Esophagus mucosa (tissue), 1 donor: ENCODE results near the gene IL1RAPL1. TPM values are rescaled to one million over a fixed set of nuclear protein-coding genes. Genes with fewer than 3 reads are reported as not detected.
A peak's percentile ranks its signal among the peaks of the same experiment; 100 is the strongest.

Experiments
- ATAC-seq: fragments of 200-7000 bp; cut with Tn5 transposase; one replicate; pipeline ENCODE4 v1.9.1; 2020
- total RNA-seq: library from RNA; stranded (reverse); gene quantifications from one replicate; pipeline ENCODE4 v1.2.4, GENCODE V29; 2023
- donor health status: DM: yes; HTN: yes; CAD: no.

IL1RAPL1 gene
- 0.12 TPM for total RNA-seq

- peak; percentile 57 for ATAC-seq
Observed at GRCh38 chrX:28586981-28587551, at the start of gene IL1RAPL1. TSS of gene IL1RAPL1 (plus strand) at chrX:28587446.

DNA sequence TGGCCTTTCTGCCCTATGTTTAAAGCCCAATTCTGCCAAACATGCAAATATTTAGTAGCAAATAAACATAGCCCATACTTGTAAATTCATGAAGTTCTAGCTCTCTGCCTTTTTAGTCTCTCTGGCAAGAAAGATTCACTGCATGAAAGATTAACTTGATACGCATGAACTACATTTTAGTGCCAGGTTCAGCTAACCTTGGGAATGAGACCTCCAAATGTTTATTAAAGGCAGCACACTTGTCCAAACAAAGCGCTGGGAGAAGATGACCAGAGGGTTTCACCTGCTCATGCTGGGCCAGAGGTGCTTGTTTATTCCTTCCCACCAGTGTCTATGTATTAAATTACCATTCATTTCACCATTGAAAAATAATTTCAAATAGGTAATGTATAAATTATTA, 44.5 kb upstream of the IL1RAPL1 start:
- no peak for ATAC-seq

DNA sequence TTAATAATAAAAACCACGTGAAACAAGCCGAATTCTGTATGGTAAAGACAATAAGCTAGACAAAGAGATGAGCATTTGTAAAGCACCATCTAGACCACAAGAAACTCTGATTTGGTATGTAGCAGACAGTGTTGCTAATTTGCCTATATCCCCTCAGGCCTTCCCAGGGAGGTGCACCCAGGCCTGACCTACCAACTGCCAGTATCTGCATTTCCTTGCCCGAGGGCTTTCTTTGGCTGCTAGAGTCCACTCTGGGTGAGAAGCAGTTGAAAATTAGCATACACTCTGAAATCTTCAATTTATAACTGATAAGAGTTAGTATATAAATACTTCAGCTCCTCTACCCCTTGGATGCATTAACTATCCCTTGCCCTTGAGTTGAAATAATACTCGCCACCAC, 37.4 kb upstream of the IL1RAPL1 start:
- ATAC-seq = no peak

DNA sequence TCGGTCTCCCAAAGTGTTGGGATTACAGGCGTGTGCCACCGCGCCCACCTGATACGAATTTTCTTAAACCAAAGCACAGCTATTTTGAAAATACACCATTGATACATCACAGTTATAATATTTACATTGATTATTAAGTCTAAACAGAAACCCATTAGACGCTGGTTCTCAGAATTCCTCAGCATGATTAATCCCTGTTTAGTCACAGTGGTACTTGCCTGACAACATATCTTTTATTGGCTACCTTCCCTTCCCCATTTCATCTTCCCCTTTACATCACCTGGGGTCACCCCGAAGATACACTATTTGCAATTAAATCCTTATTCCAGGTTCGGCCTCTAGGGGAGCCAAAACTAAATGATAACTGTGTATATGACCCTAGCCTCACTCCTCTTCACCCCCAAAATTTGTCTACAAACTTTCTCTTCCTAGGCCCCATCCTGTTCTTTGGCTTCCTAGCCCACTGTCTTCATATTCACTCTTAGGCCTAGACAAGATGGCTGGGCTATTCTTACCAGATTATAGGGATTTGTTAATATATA, 36.8 kb upstream of the IL1RAPL1 start:
- no peak for ATAC-seq

DNA sequence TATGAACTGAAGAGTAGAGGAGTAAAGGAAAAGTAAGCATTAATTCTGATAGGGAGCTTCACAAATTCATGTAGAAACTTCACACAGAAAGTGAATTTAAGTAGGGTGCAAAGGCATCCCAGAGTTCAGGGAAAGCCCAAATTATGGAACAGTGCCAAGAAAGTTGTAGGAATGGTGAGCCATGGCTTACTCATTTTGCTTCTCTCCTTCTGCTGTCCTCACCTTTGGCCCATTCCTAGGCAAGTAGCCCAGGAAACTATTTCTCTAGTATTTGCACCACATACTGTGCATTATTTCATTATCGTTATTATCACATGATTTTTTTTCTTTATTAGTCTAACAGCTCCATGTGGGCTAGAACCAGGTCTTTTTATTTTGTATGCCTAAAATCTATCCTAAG, 34.9 kb upstream of the IL1RAPL1 start:
- ATAC-seq = no peak

DNA sequence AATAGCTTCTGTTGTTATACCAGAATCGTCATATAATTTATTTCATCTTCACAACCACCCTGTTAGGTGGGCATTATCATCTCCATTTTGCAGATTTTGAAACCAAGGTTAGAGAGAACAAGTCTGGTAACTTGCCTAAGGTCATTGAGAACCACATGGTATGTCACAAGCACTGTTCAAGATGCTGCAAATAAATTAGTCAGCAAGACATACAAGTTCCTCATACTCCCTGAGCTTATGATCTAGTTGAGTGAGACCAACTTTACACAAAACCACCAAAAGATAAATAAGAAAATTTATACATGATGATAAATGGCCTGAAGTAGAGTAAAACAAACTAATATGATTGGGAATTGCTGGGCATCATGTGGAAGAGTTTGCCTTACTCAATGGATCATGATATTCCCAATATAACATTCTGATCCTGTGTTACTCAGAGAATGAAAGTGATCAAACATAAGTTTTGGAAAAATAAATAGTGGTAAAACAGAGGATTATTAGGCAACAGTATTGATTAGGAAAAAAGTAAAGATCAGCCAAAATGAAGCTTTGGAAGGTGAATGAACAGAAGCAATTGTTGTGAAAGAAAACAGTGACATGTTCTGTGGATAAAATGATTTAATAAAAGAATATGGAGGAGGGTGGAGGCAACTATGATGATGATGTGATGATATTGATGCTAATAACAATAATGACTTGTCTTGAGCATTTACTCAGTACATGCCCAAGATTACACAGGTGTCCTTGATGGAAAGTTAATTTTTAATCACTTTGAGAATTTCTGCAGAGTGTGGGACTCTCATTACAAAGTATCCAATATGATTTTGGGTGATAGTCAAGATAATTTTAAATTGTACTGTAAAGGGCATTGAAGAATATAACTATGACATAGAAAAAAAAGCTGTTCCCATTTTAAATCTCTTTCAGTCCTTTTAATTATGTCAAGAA, 34.1 kb upstream of the IL1RAPL1 start:
- peak; percentile 52 for ATAC-seq

DNA sequence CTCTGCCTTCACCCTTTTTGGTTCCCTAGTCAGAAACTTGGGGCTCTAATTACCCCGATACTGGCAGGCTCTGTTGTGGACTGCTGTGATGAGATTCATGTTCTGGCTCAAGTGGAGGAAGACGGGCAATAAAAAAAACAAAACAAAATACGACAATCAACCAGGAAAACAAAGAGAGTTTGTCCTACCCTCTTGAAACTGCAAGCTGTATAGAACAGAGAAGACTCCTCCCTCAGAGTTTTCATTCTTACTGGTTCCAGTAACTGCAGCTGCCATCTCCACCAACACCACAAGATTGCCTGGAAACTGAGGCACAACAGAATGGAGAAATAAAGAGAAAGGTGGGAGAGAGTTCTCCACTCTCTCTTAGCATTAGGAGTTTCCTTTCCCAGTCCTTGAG, 11.1 kb upstream of the IL1RAPL1 start:
- ATAC-seq = no peak

DNA sequence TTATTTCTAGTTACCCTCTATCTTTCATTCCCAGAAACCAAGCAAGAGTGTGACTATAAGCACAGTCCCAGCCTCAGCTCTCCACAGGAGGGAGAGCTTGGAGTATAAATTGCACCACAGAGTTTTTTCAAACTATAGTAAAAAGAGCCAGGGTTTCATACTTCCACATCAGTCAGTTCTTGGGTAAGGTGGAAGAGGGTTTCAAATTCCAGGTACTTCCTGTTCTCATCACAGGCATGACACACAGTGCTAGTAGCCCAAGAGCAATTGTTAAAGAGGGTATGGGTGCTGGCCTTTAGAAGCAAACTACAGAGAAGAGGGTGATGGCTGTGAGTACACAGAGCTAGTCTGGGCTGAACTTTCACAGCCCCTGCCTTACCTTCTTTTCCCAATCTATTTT, 5.7 kb upstream of the IL1RAPL1 start:
- no peak for ATAC-seq

DNA sequence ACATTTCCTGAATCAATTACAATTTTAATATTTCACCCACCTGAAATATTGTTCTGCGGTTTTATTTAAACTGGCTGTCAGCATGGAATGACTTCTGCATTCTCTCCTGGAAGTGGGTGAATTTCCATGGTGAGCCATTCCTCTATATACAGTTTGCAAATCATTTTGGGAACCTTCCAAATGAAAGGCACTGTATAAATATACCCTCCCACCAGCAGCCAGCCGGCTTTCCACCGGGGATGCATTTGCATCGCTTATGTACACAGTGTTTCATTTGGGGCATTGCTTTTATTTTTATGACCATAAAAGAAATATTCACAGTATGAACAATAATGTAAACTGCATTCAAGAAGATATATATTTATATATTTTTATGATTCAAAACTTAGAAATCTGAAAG, 4.7 kb upstream of the IL1RAPL1 start:
- no peak for ATAC-seq

DNA sequence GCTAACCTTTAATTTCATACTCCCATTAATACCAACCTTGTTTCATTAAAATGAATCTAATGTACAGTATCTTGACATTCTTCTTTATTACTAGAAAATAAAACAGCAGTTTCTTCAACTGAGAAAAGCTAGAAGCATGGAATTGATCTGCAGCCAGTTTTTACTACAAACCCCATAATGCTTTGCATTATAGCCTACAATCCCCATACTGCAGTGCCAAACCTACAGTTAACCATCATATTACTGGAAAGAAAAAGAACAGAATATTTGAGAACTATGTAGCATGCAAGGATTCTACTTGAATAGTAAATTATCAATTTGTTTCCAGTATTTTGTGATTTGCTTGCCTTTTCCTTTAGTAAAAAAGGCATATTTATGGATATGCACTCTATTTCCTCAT, 3.2 kb upstream of the IL1RAPL1 start:
- no peak for ATAC-seq

DNA sequence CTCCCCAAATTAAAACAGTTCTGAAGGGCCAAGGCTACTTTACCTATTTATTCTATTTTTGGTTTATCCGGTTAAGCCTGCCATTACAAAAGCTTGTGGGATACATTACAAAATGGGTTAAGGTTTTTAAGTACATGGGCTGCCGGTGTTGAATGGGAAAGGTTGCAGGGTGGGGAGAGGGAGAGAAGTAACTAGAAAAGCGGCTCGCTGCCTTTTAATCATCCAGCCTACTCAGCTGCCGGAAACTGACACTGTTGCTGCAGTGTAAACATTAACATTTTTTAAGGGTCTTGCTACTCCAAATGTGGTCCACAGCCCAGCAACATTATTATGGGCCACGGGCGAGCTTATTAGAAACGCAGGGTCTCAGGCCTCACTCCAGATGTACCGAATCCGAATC, 1.5 kb upstream of the IL1RAPL1 start:
- no peak for ATAC-seq

DNA sequence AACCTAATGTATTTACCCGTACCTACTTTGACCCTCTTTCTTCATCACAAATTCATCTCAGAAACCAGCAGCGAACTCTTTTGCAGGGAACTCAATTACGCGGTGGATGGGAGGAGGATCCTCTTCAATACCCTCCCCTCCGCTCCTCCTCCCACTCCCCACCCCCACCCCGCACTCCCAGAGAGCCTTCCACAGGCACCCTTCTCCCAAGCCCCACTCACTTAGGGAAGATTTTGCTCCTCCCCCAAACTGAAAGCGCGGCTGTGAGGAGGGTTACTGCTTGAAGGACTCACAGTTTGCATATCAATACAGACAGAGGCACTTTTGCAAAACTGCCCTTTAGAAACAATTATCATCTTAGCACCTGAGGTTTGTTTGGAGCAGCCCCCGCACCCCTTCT, 960 bp upstream of the IL1RAPL1 start:
- ATAC-seq = no peak

DNA sequence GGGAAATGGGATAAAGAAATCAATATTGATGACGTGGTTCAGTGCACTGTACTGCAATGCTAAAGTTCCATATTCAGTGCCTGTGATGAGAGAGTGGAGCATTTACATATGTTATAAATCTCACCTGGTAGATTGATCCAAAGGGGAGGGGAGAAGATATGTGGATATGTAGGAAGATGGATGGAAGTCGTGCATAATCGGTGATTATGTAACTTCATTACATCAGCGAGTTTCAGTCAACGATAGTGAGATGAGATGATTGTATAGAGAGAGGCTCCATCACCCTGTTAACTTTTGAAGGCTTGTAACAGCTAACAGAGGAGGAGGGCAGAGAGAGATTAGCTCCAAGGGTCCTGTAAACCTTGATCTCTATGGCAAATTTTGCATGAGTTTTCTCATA, 1.8 kb downstream of the IL1RAPL1 start:
- ATAC-seq = no peak

DNA sequence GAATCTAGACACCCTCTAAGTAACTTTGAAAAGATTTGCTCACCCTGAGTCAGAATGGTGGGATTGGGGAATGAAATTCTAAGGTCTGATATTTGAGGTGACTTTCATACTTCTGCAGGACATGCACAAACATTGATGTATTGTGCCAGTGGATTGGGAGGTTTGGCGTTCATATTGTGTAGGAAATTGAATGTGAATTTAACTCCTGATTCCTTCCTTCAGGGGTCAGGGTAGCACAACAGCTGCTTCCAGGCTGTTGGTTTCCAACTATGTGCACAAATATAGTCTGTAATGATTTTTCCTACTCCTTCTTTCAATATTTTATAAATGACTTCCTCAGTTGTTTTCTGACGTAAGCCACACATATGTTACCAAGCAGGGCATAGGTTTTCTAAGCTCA, 3.1 kb downstream of the IL1RAPL1 start:
- no peak for ATAC-seq

- ATAC-seq = no peak
Observed at GRCh38 chrX:28591542-28591941, 4.3 kb downstream of the IL1RAPL1 start.

GRCh38 chrX:28595346-28595745, 8.1 kb downstream of the IL1RAPL1 start:
- no peak for ATAC-seq

DNA sequence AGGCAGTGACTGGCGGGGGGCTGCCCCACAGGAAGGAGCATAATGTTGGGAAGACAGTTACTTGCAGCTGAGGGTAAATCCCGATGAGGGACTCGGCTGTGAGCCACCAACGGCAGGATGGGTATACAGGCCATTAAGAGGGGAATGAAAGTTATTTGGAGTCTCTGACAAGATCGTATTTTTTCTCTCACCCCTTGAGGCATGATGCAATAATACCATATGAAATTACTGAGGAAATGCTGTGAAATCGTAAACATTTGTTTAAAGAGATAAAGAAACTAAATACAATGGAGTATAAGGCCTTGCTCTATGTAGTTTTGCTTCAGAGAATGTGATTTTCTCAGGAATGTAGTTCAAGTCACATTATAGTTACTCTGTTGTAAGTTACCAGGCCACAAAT, 12.7 kb downstream of the IL1RAPL1 start:
- no peak for ATAC-seq

- ATAC-seq = no peak
Observed at GRCh38 chrX:28609003-28609402, 21.8 kb downstream of the IL1RAPL1 start.

DNA sequence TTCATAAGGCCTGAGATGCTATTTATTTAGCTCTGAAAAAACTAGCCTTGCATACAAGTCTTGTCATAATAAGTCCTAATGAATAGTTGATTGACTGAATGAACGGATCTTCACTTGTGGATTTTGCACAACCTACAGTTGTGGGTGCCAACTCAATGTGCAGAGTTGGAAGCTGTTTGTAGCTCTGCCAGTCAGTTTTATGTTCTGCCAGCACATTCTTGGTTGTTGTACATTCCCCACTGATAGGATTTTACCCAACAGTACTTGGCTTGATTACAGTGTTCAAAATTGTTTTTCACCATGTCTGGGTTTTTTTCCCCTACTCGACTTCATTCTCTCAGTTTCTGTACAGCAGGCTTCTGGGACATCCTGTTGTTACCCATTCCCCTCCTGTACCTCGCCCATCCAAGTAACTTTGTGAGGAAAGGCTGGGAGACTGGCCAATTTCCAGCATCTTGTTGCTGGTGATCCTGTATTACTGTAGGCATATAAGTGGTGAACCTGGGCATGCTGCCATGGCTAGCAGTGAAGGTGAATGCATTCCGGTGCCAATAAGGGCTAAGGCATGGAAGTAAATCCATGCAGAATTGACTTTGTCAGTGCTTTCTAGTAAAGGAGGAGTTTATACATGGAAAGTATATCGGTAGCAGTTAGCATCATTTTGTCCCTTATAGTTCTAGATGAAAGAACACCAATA, 22.8 kb downstream of the IL1RAPL1 start:
- no peak for ATAC-seq

GRCh38 chrX:28610746-28611145, 23.5 kb downstream of the IL1RAPL1 start:
- no peak for ATAC-seq

DNA sequence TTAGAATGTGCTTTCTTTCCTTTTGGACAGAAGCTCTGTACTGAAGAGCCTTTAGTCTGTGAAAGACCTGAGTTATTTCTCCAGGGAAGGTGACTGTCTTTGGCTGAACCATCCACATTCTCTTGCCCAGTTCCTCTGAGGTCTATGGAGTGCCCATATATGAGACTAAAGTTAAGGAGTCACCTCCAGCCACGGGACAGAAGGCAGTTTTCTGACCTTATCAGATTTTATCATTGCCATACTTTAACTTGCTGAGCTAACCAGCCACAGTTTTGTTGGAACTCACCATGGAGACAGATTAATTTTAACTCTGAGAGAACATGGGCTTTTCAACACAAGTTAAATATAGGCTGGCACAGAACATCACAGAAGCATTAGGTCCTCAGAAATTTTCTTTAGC, 26.3 kb downstream of the IL1RAPL1 start:
- no peak for ATAC-seq

DNA sequence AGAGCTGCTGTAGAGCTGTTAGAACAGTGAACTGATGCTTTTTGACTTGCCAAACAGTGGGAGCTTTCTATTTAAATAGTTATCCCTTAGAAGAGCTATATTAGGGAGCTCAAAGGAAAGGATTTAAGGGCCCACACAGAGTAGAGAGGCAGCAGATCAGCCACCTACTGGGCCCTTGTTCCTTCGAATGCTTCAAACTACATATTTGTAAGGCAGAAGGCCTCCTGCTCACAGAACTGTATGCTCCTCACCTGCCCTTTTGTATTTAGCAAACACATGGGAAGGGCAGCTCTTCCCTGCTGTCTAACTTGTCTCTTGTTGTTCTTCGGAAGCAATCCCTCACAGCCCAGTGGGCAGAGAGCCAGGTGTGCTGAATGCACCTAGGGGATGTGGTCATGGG, 38.0 kb downstream of the IL1RAPL1 start:
- ATAC-seq = no peak

DNA sequence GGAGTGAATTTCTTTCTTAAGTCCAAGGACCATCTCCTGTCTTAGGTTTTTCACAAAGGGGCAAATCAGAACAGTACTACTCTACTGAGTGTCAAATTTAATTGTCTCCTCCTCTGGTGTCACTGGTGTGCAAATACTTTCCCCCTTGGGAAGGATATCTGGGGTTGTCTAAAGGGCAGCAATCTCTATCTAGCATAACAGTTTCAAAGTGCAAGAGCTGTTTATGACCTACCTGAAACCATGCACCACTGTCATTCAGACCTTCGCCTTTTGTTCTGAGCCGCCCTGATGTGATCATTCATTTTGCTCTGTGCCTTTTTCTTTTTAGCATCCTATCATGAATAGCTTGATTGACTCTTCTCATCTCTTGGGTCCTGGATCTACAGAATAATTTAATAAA, 39.3 kb downstream of the IL1RAPL1 start:
- no peak for ATAC-seq
